WTC11 (cell line): ENCODE measurements around the gene DCXR.

Experiments
- CBFB ChIP-seq: sonication (generic); formaldehyde crosslinking; IDR thresholded peaks from 2 replicates; pipeline ENCODE4 v1.8.1; 2022; ENCODE audit warnings: mild to moderate bottlenecking, low read depth, missing genetic modification reagents
- NFE2L1 ChIP-seq: sonication (generic); formaldehyde crosslinking; IDR thresholded peaks from 2 replicates; pipeline ENCODE4 v1.8.1; 2023; ENCODE audit warnings: missing genetic modification reagents
- ZNF121 ChIP-seq: sonication (generic); formaldehyde crosslinking; IDR thresholded peaks from 2 replicates; pipeline ENCODE4 v1.8.0; 2023; ENCODE audit warnings: missing genetic modification reagents
- ZNF232 ChIP-seq: sonication (generic); formaldehyde crosslinking; IDR thresholded peaks from 2 replicates; pipeline ENCODE4 v1.8.0; 2022; ENCODE audit warnings: mild to moderate bottlenecking, missing genetic modification reagents
- ZNF263 ChIP-seq: sonication (generic); formaldehyde crosslinking; IDR thresholded peaks from 2 replicates; pipeline ENCODE4 v1.8.1; 2022; ENCODE audit warnings: low read depth, mild to moderate bottlenecking, moderate library complexity, missing genetic modification reagents
- ZNF317 ChIP-seq: sonication (generic); formaldehyde crosslinking; IDR thresholded peaks from 2 replicates; pipeline ENCODE4 v1.8.1; 2023; ENCODE audit warnings: low read depth, mild to moderate bottlenecking, moderate library complexity, missing genetic modification reagents, borderline replicate concordance
- ZNF416 ChIP-seq: fragments of 250-450 bp; sonication (Bioruptor Pico); IDR thresholded peaks from 2 replicates; pipeline ENCODE4 v1.9.0; 2021; ENCODE audit warnings: mild to moderate bottlenecking, inconsistent platforms
- TF ChIP-seq, protein P1 (sequence below): fragments of 200-600 bp; IDR thresholded peaks from 2 replicates; pipeline ENCODE4 v1.8.0; 2022; ENCODE audit warnings: antibody characterized with exemption
- TF ChIP-seq, protein P2 (sequence below): sonication (generic); formaldehyde crosslinking; IDR thresholded peaks from 2 replicates; pipeline ENCODE4 v1.8.1; 2022; ENCODE audit warnings: low read depth, missing genetic modification reagents, borderline replicate concordance
- TF ChIP-seq, protein P3 (sequence below): sonication (generic); formaldehyde crosslinking; IDR thresholded peaks from 2 replicates; pipeline ENCODE4 v1.8.1; 2022; ENCODE audit warnings: mild to moderate bottlenecking, moderate library complexity, missing genetic modification reagents
- TF ChIP-seq, protein P4 (sequence below): sonication (generic); formaldehyde crosslinking; IDR thresholded peaks from 2 replicates; pipeline ENCODE4 v1.8.1; 2022; ENCODE audit warnings: low read depth, mild to moderate bottlenecking, moderate library complexity, missing genetic modification reagents, borderline replicate concordance
- TF ChIP-seq, protein P5 (sequence below): sonication (generic); formaldehyde crosslinking; IDR thresholded peaks from 2 replicates; pipeline ENCODE4 v1.8.0; 2022; ENCODE audit warnings: mild to moderate bottlenecking, missing genetic modification reagents
- TF ChIP-seq, protein P6 (sequence below): sonication (generic); formaldehyde crosslinking; conservative IDR thresholded peaks from 2 replicates; pipeline ENCODE4 v1.8.1; 2022; ENCODE audit warnings: mild to moderate bottlenecking, missing genetic modification reagents
- TF ChIP-seq, protein P7 (sequence below): sonication (generic); formaldehyde crosslinking; IDR thresholded peaks from 2 replicates; pipeline ENCODE4 v1.8.1; 2023; ENCODE audit warnings: mild to moderate bottlenecking, missing genetic modification reagents, moderate library complexity

DNA sequence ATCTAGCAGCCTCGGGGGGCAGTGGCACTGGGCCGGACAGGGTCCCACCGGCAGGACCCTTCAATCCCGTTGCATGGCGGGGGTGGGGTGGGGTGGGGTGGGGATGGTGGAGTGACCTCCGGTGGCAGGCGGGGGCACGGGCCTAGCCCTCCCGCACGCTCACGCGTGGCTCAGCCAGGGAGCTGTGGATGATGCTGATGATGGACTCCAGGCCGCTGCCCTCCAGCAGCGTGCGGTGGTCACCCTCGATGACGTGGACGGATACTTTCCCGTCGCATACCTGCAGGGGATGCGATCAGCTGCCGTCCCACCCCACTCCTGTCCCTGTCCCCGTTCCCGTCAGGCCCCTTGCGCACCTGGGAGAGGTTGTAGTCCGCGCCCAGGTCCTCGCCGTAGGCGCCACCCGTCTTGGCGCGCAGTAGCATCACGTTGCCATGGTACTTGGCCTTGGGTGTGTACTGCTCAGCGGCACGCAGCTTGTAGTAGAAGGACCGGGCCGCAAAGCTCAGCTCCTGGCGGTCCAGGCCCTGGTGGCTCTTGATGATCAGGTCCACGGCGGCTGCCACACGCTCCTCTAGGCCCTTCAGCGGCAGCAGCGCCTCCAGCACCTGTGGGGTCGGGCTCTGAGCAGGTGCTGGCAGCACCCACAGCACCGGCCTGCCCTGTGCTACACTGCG lies 41.6 kb upstream of the DCXR start:
- TF ChIP-seq, protein P1, sequence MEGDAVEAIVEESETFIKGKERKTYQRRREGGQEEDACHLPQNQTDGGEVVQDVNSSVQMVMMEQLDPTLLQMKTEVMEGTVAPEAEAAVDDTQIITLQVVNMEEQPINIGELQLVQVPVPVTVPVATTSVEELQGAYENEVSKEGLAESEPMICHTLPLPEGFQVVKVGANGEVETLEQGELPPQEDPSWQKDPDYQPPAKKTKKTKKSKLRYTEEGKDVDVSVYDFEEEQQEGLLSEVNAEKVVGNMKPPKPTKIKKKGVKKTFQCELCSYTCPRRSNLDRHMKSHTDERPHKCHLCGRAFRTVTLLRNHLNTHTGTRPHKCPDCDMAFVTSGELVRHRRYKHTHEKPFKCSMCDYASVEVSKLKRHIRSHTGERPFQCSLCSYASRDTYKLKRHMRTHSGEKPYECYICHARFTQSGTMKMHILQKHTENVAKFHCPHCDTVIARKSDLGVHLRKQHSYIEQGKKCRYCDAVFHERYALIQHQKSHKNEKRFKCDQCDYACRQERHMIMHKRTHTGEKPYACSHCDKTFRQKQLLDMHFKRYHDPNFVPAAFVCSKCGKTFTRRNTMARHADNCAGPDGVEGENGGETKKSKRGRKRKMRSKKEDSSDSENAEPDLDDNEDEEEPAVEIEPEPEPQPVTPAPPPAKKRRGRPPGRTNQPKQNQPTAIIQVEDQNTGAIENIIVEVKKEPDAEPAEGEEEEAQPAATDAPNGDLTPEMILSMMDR, result no peak
- TF ChIP-seq, protein P2, sequence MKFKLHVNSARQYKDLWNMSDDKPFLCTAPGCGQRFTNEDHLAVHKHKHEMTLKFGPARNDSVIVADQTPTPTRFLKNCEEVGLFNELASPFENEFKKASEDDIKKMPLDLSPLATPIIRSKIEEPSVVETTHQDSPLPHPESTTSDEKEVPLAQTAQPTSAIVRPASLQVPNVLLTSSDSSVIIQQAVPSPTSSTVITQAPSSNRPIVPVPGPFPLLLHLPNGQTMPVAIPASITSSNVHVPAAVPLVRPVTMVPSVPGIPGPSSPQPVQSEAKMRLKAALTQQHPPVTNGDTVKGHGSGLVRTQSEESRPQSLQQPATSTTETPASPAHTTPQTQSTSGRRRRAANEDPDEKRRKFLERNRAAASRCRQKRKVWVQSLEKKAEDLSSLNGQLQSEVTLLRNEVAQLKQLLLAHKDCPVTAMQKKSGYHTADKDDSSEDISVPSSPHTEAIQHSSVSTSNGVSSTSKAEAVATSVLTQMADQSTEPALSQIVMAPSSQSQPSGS (CRISPR knock-in tag), result no peak
- TF ChIP-seq, protein P3, sequence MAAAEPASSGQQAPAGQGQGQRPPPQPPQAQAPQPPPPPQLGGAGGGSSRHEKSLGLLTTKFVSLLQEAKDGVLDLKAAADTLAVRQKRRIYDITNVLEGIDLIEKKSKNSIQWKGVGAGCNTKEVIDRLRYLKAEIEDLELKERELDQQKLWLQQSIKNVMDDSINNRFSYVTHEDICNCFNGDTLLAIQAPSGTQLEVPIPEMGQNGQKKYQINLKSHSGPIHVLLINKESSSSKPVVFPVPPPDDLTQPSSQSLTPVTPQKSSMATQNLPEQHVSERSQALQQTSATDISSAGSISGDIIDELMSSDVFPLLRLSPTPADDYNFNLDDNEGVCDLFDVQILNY (CRISPR knock-in tag), result no peak
- no peak for TF ChIP-seq ZNF416 (CRISPR knock-in tag)
- TF ChIP-seq, protein P4, sequence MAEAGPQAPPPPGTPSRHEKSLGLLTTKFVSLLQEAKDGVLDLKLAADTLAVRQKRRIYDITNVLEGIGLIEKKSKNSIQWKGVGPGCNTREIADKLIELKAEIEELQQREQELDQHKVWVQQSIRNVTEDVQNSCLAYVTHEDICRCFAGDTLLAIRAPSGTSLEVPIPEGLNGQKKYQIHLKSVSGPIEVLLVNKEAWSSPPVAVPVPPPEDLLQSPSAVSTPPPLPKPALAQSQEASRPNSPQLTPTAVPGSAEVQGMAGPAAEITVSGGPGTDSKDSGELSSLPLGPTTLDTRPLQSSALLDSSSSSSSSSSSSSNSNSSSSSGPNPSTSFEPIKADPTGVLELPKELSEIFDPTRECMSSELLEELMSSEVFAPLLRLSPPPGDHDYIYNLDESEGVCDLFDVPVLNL, result no peak
- no peak for TF ChIP-seq ZNF121 (CRISPR knock-in tag)
- no peak for TF ChIP-seq ZNF232 (CRISPR knock-in tag)
- TF ChIP-seq ZNF263 (CRISPR knock-in tag), result no peak
- TF ChIP-seq, protein P5, sequence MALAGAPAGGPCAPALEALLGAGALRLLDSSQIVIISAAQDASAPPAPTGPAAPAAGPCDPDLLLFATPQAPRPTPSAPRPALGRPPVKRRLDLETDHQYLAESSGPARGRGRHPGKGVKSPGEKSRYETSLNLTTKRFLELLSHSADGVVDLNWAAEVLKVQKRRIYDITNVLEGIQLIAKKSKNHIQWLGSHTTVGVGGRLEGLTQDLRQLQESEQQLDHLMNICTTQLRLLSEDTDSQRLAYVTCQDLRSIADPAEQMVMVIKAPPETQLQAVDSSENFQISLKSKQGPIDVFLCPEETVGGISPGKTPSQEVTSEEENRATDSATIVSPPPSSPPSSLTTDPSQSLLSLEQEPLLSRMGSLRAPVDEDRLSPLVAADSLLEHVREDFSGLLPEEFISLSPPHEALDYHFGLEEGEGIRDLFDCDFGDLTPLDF (CRISPR knock-in tag), result no peak
- TF ChIP-seq, protein P6, sequence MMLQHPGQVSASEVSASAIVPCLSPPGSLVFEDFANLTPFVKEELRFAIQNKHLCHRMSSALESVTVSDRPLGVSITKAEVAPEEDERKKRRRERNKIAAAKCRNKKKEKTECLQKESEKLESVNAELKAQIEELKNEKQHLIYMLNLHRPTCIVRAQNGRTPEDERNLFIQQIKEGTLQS (CRISPR knock-in tag), result no peak
- TF ChIP-seq ZNF317 (CRISPR knock-in tag), result no peak
- no peak for TF ChIP-seq CBFB (CRISPR knock-in tag)
- TF ChIP-seq, protein P7, sequence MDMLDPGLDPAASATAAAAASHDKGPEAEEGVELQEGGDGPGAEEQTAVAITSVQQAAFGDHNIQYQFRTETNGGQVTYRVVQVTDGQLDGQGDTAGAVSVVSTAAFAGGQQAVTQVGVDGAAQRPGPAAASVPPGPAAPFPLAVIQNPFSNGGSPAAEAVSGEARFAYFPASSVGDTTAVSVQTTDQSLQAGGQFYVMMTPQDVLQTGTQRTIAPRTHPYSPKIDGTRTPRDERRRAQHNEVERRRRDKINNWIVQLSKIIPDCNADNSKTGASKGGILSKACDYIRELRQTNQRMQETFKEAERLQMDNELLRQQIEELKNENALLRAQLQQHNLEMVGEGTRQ (CRISPR knock-in tag), result no peak
- TF ChIP-seq NFE2L1 (CRISPR knock-in tag), result no peak
